SK-N-SH treated with all-trans-retinoic acid at 6 μM for 48 hours (cell line): ENCODE data around the gene C14orf119.

Experiments used
- ARNTL ChIP-seq: fragments of 450-650 bp; formaldehyde crosslinking; IDR thresholded peaks from 2 replicates; pipeline ENCODE4 v1.5.0; 2020; ENCODE audit warnings: low read depth, mild to moderate bottlenecking, moderate library complexity, borderline replicate concordance
- CSDC2 ChIP-seq: fragments of 250-450 bp; sonication (Bioruptor Pico); IDR thresholded peaks from 2 replicates; pipeline ENCODE4 v1.5.0; 2020; ENCODE audit warnings: mild to moderate bottlenecking, moderate library complexity
- OSR1 ChIP-seq: fragments of 250-450 bp; sonication (Bioruptor Pico); IDR thresholded peaks from 2 replicates; pipeline ENCODE4 v1.8.0; 2022; ENCODE audit warnings: moderate library complexity, mild to moderate bottlenecking, inconsistent platforms
- SNAI2 ChIP-seq: fragments of 250-450 bp; sonication (Bioruptor Pico); IDR thresholded peaks from 2 replicates; pipeline ENCODE4 v1.5.0; 2020; ENCODE audit warnings: mild to moderate bottlenecking, moderate library complexity
- TOX ChIP-seq: fragments of 250-450 bp; sonication (Bioruptor Pico); IDR thresholded peaks from 2 replicates; pipeline ENCODE4 v1.8.0; 2021; ENCODE audit warnings: mild to moderate bottlenecking, moderate library complexity, borderline replicate concordance
- ZFP3 ChIP-seq: fragments of 250-450 bp; sonication (Bioruptor Pico); IDR thresholded peaks from 2 replicates; pipeline ENCODE4 v1.5.0; 2020; ENCODE audit warnings: mild to moderate bottlenecking, moderate library complexity

GRCh38 chr14:23114669-23115038, 19.3 kb downstream of the C14orf119 start:
- TF ChIP-seq ARNTL (no peak), CSDC2 (no peak), TOX (CRISPR knock-in tag) (no peak), ZFP3 (CRISPR knock-in tag) (no peak), OSR1 (no peak), SNAI2 (no peak)
